CD4-positive, alpha-beta T cell treated with Interleukin-15 for 4 hours (primary cell): ENCODE measurements around the gene HSPA4L.

Source experiments
- DNase-seq: peaks from one replicate; pipeline ENCODE4 v3.0.0-alpha.2; 2020; ENCODE audit warnings: low spot score

The HSPA4L gene

DNA sequence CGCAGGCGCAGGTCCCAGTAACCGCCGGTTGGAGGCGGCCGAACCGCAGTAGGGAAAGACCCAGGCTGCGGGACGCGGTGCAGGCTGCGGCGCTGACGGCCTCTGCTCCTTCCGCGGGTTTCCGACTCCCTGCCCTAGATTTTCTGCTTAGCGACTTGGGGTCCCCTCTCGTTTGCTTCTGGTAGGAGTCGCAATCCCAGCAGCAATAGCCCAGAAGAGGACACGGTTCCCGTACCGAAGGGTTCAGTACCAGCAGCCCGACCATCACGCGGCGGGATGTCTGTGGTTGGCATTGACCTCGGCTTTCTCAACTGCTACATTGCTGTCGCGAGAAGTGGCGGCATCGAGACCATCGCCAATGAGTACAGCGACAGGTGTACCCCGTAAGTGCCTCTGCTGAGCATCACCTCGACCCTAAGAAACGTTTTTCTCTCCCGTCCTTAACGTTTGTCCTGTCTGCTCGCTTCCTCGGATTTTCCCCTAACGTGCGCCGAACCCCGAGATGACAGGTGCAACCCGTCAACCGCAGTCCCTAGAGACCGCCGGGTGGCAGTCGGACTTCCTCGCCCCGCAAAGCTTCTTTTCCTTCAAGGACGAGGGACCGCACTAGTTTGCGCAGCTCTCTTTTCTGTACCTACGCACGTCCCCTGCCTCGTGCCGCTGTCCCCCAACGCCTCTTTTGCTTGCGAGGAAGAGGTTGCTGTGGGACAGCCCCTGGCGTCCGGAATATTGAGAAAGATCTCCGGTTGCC lies at the start of gene HSPA4L:
Gene HSPA4L (plus strand): TSS at position 48 of the 751 bp plus-strand sequence. CDS start 229 bp downstream, at position 277.
- peak; percentile 17 for DNase-seq

DNA sequence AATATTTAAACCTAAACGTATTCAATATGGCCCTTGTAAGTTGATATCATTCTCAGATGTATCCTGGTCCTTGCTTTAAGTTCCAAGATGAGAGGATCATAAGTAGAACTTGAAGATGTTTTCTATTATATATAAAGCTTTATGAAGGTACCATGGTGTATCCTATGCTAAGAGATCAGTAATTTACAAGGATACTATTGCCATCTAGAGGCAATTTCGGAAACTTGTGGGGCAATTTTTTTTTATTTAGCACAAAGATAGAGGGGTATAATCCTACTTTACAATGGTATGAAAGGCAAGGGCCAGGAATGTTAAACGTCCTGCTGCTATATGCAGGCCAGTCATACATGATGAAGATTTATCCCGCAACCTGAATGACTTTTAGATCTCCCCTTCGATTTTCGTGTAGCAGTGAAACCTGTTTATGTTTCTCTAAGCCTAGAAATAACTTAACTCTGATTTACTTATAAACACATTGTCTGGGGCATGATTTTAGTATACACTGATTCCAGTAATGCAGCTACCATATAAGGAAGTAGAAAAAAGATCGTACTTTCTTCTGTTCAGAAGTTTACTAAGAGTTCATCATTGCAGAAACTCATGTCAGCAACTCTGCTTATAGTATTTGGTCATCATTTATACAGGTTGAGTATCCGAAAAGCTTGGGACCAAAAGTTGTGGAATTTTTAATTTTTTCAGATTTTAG lies 49.3 kb upstream of the HSPA4L start:
- DNase-seq: no peak

DNA sequence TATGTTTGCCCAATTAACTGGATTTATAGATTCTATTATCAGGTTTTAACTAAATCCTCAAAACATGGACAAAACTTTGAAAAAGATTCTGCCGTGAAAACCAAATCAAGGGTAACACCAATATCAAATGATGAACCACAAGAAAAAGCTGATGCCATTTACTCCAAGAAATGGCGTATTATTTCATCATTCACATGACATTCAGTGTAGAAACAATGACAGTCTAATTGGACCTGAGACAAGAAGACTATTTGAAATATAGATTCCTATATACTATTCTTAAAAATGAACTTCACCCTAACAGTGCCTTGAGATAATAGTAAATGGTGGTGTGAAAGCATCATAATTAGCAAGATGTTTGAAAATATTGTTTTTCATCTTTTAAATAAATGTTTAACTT lies 47.1 kb upstream of the HSPA4L start:
- no peak for DNase-seq

DNA sequence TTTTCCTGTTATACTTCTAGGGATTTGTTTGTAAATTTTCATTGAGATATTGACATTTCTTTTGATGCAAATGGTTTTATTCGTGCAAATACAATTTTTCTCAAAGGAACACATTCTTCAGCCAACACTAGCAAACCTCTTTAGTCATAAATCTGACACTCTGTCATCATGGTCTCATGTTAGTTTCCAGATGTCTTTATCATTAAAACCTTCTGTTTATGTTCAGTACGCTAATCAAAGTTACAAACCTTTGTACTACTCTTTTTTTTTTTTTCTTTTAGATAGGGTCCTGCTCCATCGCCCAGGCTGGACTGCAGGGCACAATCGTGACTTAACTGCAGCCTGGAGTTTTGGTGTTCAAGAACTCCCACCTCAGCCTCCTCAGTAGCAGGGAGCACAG lies 44.8 kb upstream of the HSPA4L start:
- no peak for DNase-seq

DNA sequence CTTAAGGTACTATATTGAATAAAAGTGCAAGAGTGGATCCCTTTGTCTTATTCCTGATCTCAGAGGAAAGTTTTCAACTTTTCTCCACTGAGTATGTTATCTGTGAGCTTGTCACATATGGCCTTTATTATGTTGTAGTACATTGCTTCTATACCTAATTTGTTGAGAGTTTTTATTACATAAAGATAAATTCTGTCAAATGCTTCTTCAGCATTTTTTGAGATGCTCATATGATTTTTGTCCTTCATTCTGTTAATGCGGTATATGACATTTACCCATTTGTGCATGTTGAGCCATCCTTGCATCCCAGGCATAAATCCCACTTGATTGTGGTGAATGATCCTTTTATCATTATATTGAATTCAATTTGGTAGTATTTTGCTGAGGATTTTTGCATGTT lies 40.9 kb upstream of the HSPA4L start:
- no peak for DNase-seq

DNA sequence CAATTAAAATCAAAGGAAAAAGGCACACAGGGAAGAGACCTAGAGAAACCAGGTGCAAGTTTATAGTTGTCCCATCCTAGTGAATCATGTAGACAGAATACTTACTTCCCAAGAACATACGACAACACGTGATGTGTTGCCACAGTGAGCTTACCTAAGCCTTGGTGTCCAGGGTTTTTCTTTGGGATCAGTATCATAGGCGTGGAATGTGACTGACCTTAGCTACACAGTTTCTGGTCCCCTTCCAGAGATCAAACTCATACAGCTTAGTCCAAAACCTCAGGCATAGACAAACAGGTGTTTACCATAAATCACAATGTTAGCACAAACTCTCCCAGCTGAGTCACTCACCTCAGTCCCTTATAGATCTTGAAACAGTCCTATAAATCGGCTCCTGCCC lies 34.2 kb upstream of the HSPA4L start:
- no peak for DNase-seq

DNA sequence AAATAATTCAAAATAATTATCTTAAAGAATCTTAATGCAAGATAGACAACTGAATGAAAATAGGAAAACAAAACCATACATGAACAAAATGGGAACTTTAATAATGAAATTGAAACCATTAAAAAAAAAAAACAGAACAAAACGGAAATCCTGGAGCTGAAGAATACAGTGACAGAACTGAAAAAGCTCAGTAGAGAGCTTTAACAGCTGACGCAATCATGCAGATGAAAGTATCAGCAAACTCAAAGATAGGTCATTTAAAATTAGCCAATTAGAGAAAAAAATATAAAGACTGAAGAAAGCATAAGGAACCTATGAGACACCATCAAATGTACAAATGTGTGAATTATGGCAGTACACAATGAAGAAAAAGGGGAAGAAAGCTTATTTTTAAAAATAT lies 33.2 kb upstream of the HSPA4L start:
- no peak for DNase-seq

DNA sequence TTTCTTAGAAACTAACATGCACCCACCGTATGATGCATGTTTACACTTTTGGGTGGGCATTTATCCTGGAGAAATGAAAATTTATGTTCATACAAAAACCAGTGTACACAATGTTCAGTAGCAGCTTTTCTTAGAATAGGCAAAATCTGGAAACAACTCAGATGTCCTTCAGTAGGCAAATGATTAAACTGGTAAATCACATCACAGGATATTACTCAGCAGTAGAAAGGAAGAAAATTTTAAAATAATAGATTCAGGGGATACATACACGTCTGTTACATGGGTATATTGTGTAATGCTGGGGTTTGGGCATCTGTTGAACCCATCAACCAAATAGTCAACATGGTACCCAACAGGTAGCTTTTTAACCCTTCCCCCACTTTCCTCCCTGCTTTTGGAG lies 25.2 kb upstream of the HSPA4L start:
- DNase-seq: no peak

DNA sequence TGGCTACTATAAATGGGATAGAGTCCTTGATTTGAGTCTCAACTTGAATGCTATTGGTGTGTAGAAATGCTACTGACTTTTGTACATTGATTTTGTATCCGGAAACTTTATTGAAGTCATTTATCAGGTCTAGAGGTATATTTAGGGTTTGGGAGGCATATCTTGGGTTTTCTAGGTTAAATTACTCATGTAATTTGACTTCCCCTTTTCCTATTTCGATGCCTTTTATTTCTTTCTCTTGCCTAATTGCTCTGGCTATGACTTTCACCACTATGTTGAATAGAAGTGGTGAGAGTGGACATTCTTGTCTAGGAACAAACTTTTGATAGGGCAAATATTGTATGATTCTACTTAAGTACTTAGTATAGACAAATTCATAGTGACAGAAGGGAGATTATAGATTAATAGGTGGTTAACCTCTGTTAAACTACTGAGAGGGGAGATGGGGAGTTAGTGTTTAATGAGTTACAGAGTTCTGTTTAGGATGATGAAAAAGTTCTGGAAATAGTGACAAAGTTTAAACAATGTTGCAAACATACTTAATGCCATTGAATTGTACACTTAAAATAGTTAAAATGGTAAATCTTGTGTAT lies 22.8 kb upstream of the HSPA4L start:
- DNase-seq: no peak

DNA sequence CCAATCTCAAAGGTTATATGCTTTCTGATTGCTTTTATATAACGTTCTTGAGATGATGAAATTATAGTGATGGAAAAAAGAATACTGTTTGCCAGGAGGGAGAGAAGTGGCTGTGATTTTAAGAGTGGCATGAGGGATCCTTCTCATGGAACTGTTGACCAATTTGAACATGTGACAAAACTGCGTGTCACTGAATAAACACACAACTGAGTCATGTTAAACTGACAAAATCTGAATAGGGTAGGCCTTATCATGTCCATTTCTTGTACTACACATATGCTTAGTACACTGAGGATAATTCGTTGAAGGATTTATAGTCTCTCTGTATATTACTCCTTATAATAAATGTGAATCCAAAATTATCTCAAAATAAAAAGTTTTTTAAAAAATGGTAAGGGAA lies 22.2 kb upstream of the HSPA4L start:
- DNase-seq: no peak

DNA sequence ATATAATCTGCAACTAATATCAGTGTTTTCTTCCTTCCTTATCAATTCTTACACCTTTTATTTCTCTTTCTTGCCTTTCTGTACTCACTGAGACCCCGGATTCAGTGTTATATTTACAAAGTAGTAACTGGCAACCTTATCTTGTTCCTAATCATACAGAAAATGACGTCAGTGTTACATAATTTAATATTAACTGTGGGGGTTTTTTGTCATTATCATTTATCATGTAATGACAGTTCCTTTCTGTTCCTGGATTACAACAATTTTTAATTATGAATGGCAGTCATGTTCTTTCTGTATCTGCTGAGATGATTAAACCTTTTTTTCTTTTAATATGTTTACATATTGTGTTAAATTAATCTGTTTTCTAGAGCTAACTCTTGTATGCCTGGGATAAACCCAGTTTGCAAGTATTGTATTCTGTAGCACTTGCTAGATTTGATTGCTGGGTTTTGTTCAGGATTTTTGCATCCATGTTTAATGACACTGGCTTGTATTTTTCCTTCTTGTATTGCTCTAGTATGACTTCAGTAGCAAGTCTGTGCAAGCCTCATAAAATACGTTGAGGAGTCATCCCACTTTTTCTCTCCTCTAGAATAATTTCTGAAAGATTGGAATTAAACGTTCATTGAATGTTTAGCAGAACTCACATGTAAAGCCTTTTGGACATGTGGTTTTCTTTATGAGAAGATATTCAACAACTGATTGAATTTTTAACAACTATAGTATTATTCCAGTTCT lies 10.4 kb upstream of the HSPA4L start:
- no peak for DNase-seq

DNA sequence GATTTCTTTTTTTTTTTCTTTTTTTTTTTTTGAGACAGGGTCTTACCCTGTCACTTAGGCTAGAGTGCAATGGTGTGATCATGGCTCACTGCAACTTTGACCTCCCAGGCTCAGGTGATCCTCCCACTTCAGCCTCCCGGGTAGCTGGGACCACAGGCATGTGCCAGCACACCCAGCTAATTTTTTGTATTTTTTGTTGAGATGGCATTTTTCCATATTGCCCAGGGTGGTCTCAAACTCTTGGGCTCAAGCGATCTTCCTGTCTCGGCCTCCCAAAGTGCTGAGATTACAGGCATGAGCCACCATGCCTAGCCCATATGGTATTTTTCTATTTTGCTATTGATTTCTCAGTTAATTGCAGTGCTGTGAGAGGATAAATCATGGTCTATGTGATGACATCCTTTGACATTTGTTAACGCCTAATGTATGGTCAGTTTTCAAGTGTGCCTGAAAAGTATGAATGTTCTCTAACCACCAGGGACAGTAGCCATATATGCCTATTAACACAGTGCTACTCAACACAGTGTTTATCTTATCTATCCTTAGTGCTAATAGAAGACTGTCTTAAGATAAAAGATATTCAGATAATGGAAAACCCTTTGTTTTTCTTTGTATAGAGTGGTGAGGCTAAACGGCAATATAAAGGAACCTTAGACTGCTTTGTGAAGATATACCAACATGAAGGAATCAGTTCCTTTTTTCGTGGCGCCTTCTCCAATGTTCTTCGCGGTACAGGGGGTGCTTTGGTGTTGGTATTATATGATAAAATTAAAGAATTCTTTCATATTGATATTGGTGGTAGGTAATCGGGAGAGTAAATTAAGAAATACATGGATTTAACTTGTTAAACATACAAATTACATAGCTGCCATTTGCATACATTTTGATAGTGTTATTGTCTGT lies 9.1 kb upstream of the HSPA4L start:
- no peak for DNase-seq

DNA sequence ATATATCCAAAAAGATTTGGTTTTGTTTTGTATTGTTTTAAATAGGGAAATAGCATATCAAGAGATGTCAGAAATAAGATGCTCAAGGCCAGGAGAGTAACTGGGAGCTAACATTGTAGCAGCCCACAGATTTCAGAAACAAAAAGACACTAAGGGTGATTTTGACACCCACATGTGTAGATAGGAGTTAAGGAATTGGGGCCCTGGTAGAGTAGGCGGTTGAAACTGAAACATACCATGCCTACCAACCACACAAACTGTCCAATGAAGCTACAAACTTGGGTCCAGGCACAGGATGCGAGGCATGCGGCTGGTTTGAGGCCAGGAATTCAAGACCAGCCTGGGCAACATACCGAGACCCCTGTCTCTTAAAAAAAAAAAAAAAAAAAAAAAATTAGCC lies 6.3 kb upstream of the HSPA4L start:
- DNase-seq: no peak

DNA sequence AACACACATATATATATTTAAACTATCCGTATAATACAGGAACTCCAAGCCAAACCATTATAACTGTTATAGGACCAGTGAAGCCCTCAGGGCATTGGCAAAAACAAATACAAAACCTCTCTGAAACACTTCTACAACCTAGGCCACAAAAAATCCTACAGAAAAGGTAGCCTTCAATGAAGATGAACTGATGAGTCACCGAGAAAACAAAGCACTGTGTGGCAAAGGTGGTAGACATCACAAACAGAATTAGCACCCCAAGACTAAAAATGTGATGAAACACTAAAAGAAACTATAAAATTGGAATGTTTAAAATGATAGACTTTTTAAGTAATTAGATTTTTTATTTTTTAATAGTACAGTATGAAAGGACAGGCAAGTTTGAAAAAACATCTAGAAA lies 5.5 kb upstream of the HSPA4L start:
- DNase-seq: no peak

DNA sequence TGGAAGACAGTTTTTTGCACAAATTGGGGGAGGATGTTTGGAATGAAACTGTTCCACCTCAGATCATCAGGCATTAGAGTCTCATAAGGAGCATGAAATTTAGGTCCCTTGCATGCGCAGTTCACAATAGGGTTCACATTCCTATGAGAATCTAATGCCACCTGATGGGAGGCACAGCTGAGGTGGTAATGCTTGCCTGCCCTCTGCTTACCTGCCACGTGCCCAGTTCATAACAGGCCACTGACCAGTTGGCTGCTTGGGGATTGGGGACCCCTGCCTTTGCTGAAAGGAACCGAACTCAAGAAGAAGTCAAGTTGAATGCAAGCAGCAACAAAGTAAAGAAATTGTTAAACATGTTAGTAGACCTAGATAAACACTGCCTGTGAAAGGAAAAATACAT lies 4.6 kb upstream of the HSPA4L start:
- no peak for DNase-seq

DNA sequence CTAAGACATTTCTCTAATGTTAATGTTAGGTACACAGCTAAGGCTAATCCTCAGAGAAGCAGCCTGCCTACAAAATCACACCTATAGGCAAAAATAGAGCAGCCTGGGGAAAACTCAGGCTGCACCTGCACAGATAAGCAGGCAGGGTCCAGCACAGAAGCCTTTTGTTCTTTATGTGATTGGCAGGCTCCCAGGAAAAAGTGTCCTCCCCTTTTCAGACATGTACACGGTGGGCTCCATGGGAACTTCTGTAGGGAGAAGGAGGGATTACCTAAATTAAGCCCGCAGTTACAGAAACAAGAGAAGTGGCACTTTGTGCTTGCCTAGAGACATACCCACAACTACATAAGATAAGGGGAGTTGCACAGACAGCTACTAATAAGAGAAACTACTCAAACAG lies 4.0 kb upstream of the HSPA4L start:
- no peak for DNase-seq

DNA sequence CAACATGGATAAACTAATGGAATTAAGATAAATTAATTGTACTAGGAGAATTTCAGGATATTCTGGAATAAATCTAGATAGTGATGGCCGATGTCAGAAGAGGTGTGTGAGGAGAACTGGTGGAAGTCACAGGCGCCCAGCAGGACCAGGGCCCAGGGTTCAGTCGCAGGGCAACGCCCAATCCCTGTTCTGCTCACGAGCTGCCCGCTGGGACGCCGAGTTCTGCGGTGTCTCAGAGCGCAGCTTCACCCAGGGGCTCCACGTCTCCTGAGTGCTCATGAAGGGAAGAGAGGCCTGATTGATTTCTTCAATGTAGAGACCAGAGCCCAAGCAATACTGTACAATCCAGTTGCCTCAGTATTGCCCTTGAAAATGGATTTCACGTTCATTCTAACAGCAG lies 1.5 kb upstream of the HSPA4L start:
- DNase-seq: no peak

DNA sequence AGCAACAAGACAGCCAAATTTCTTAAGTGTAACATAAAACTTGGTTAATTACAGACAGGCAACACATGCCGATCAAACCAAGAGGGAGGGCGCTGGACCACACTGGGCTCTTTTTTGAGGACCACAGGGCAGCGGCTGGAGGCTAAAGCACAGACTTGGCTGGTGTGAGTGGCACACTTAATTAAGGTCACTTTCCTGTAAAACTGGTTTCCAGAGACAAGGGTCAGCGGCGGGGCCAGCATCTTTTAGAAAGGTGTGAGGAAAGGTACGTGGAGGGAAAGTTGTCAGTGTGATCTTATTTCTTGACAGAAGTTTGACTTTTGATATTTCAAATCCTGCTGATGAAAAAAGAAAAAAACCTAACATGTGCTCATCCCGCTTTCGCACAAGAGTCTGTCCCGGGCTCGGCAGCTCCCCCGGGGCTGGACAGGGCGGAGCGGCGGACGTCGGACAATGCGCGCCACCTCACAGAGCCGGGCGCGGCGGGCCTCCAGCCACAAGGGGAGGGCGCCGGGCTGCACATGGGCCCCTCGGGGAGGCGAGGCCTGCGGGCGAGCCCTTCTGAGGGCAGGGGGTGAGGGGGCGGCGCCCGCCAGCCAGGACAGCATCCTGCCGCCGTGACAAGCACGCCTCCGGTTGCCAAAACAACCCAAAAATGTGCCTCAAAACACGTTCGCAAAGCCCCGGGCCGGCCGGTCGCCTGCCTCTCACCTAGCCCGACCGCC lies 660 bp upstream of the HSPA4L start:
- DNase-seq: no peak

DNA sequence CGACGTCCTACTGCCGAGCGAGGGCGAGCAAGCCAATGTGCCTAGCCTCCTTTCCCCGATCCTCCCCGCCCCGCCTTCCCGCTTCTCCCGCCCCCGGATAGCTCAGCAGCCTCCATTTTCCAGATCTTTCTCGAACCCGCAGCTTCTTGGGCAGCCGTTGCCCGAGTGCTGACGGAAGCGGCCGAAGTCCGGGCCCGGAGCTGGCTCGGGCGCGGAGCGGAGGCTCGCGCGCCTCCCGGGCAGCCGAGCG lies 172 bp upstream of the HSPA4L start:
- DNase-seq: no peak

DNA sequence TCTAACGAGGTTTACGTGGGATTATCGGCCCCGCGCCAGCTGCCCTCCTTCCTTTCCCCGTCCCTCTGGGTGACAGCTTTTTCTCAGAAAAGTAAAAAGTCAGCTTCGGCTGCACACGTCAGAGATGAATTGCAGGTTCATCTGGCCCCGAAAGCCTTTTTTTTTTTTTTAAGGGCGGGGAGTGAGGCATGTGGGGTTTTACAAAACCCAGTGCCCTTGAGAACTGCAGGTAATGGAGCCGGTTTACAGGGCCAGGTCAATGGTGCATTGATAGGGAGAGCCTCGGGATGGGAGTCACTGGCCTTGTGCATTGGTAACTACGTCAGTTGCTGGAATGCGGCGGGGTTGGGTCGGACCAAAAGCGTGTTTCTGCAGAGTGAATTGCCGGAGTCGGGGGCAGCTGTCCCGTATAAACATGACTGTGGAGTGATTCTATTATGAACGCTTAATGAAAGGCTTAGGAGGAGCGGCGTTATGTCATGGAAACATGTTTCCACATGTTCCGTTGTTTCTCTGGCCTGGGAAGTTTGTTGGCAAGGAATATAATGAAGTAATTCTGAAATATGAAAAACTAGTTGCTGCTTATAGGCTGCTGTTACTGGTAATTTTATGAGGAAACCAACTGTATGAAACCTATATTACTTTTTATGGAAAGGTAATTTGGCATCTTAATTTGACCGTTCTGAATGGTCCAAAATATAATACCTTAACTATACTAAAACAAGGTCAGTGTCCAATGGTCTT lies 1.1 kb downstream of the HSPA4L start:
- DNase-seq: no peak
